MCF 10A (cell line): ENCODE results near the gene ESRRB. TPM values are rescaled to one million over a fixed set of nuclear protein-coding genes. Genes with fewer than 3 reads are reported as not detected.

Experiments used
- BruUV-seq: library from RNA; stranded (reverse); fragments of 400-500 nt; replicated peaks from 2 replicates; lab custom pipeline; 2021; lab: Mats Ljungman, UMichigan
- CTCF ChIA-PET: fragments of 300-600 bp; sonication (Branson Sonifier 250); formaldehyde crosslinking; extraction: SDS; loops from one replicate; lab custom pipeline; 2021; ENCODE audit warnings: antibody characterized with exemption, inconsistent platforms; lab: Yijun Ruan, JAX
- POLR2A ChIA-PET: fragments of 300-600, 350-650 bp; sonication (Branson Sonifier 250); formaldehyde crosslinking; extraction: SDS; loops from one replicate; lab custom pipeline; 2020; ENCODE audit warnings: antibody characterized with exemption, inconsistent platforms; lab: Yijun Ruan, JAX
- DNase-seq: peaks from one replicate; pipeline ENCODE4 v3.0.0-alpha.2; 2018; ENCODE audit not compliant: unreplicated experiment
- H3K27ac Mint-ChIP-seq: one replicate; pipeline ENCODE4 v1.8.0; 2022; ENCODE audit warnings: mild to moderate bottlenecking, low read depth, mixed read lengths; ENCODE audit not compliant: unreplicated experiment
- H3K27me3 Mint-ChIP-seq: one replicate; pipeline ENCODE4 v1.8.0; 2022; ENCODE audit warnings: mixed read lengths; ENCODE audit not compliant: insufficient read depth, unreplicated experiment
- H3K36me3 Mint-ChIP-seq: one replicate; pipeline ENCODE4 v1.8.0; 2022; ENCODE audit warnings: mild to moderate bottlenecking, moderate library complexity, mixed read lengths; ENCODE audit not compliant: insufficient read depth, unreplicated experiment
- H3K4me1 Mint-ChIP-seq: one replicate; pipeline ENCODE4 v1.8.0; 2022; ENCODE audit warnings: mixed read lengths; ENCODE audit not compliant: insufficient read depth, unreplicated experiment
- H3K4me3 Mint-ChIP-seq: one replicate; pipeline ENCODE4 v1.8.0; 2022; ENCODE audit warnings: mild to moderate bottlenecking, moderate library complexity, mixed read lengths; ENCODE audit not compliant: unreplicated experiment
- H3K9me3 Mint-ChIP-seq: one replicate; pipeline ENCODE4 v1.8.0; 2022; ENCODE audit warnings: mixed read lengths; ENCODE audit not compliant: unreplicated experiment
- intact Hi-C: fragments of 100-400 bp; cut with micrococcal nuclease; formaldehyde crosslinking; loops from 2 replicates; pipeline ENCODE4 v1.14.1; 2022
- total RNA-seq: library from RNA; stranded (reverse); gene quantifications from 2 replicates; pipeline ENCODE4 v1.2.3, GENCODE V29; 2022
- TF ChIP-seq, protein P1 (sequence below): fragments of 200-600 bp; IDR thresholded peaks from one replicate; pipeline ENCODE4 v1.8.0; 2022; ENCODE audit warnings: antibody characterized with exemption, mild to moderate bottlenecking; ENCODE audit not compliant: unreplicated experiment

ESRRB gene
- total RNA-seq, 1 experiment from 2014 or later: 0.23 TPM

DNA sequence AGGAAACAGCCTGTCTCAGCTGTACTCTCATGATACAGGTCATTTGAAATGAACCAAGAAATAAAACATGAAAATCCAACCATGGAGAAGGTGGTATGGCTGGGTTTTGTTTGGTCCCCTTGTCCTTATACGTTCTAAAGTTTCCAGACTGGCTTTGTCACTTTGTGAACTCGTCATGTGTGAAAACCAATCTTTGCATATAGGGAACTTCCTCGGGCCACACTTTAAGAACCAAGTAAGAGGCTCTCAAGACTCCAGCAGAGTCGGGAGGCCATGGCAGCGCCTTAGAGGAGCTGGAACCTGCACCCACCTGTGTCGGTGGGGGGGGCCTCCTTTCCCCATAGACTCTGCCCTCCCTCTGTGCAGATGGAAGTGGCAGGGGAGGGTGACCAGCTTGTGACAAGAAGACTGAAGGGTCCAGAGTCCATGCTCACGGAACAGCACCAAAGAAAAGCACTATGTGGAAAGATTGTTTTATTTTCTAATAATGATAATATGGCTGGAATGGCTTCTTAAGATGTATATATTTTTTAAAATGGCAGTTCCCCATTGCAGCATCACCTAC is 125.3 kb downstream of the ESRRB start:
- H3K36me3 Mint-ChIP-seq: no peaks in the 10 kb centered on the region
- H3K27ac Mint-ChIP-seq: no peak overlapping the region
- POLR2A ChIA-PET: no interaction called here
- TF ChIP-seq, protein P1, sequence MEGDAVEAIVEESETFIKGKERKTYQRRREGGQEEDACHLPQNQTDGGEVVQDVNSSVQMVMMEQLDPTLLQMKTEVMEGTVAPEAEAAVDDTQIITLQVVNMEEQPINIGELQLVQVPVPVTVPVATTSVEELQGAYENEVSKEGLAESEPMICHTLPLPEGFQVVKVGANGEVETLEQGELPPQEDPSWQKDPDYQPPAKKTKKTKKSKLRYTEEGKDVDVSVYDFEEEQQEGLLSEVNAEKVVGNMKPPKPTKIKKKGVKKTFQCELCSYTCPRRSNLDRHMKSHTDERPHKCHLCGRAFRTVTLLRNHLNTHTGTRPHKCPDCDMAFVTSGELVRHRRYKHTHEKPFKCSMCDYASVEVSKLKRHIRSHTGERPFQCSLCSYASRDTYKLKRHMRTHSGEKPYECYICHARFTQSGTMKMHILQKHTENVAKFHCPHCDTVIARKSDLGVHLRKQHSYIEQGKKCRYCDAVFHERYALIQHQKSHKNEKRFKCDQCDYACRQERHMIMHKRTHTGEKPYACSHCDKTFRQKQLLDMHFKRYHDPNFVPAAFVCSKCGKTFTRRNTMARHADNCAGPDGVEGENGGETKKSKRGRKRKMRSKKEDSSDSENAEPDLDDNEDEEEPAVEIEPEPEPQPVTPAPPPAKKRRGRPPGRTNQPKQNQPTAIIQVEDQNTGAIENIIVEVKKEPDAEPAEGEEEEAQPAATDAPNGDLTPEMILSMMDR: no peak
- intact Hi-C loops: no loop called here
- no peaks in the 10 kb centered on the region for H3K4me1 Mint-ChIP-seq
- H3K27me3 Mint-ChIP-seq: peaks cover 4% of the 10 kb centered on the region
- no peak overlapping the region for H3K4me3 Mint-ChIP-seq
- CTCF ChIA-PET: interaction anchor here (0.7 to 1.6 kb wide), 2 partner anchors 132 to 146 kb away, joined by 3 to 5 read pairs; no protein-coding TSS in a partner anchor
- no peaks in the 10 kb centered on the region for H3K9me3 Mint-ChIP-seq
- DNase-seq: no peak
- BruUV-seq: no TSS peak

DNA sequence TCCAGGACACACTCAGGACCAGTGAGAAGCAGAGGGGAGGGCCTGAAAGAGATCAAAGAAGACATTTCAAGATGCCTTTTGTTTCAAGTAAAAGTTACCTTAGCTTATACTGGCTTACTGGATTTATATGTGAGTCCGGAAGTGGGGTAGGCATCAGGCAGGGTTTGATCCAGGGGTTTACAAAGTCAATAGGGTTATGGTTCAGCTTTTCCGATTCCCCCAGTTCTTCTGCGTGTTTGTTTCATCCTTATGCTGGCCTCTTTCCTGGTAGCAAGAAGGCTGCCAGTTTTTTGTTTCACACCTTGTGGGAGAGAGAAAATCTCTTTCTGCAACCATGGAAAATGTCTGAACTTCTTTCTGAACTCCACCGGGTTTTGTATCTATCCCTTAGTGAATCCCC is 126.3 kb downstream of the ESRRB start:
- no peak overlapping the region for H3K4me3 Mint-ChIP-seq
- DNase-seq: no peak
- no peaks in the 10 kb centered on the region for H3K9me3 Mint-ChIP-seq
- no peak overlapping the region for H3K27ac Mint-ChIP-seq
- BruUV-seq: no TSS peak
- no peaks in the 10 kb centered on the region for H3K27me3 Mint-ChIP-seq
- intact Hi-C loops: no loop called here
- H3K4me1 Mint-ChIP-seq: no peaks in the 10 kb centered on the region
- no peaks in the 10 kb centered on the region for H3K36me3 Mint-ChIP-seq
- TF ChIP-seq, protein P1: no peak
- POLR2A ChIA-PET: interaction anchor here (0.6 kb wide), 1 partner anchor 41 kb away, joined by 3 read pairs; no protein-coding TSS in a partner anchor
- CTCF ChIA-PET: interaction anchor here (0.5 to 1.5 kb wide), 2 partner anchors 13 to 67 kb away, joined by 3 to 5 read pairs; no protein-coding TSS in a partner anchor

DNA sequence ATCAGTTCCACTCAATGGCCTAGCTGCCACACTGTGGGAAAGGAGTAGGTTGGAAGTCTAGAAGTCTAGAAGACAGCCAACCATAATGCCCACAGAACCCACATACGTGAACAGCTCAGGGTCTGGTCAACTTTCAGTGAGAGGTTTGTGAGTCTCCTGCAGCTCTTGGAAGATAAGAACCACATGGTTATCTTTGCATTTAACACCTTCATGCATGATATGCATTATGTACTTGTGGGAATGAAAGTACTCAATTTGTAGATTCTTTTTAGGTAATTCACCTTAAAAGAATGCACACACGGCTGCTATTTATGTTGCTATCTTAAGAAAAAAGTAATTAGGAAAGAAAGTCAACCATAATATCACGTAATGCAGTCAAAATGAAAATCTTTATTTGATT is 126.7 kb downstream of the ESRRB start:
- no peak for DNase-seq

DNA sequence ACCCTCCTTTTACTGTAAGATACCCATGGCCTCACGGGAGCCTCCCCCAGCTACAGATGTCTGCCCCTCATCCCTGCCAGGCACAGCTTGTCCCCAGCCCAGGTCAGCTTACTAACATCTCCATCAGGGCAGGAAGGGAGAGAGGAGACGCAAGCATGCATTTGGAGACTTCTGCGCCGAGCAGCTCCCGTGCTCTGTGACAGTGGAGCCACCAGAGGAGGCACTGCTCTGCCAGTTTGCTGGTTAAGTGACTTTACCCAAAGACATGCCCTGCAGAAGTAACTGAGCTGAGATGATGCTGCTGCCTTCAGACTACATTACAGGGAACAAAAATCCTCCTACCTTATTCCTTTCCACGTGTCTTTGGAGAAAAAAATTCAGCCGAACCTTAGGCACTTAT is 133.4 kb downstream of the ESRRB start:
- CTCF ChIA-PET: interaction anchor here (3.1 kb wide), 1 partner anchor 135 kb away, joined by 12 read pairs; no protein-coding TSS in a partner anchor
- TF ChIP-seq, protein P1: no peak
- Mint-ChIP-seq H3K27ac (no peak overlapping the region), H3K4me3 (no peak overlapping the region), H3K9me3 (no peaks in the 10 kb centered on the region), H3K27me3 (peaks cover 34% of the 10 kb centered on the region), H3K4me1 (no peaks in the 10 kb centered on the region), H3K36me3 (no peaks in the 10 kb centered on the region)
- BruUV-seq: no TSS peak
- POLR2A ChIA-PET: no interaction called here
- DNase-seq: no peak
- intact Hi-C loops: no loop called here

More for the DNA sequence above, 126.7 kb downstream of the ESRRB start:
- Mint-ChIP-seq H3K4me1 (no peaks in the 10 kb centered on the region), H3K27ac (no peak overlapping the region), H3K4me3 (no peak overlapping the region), H3K27me3 (no peaks in the 10 kb centered on the region), H3K36me3 (no peaks in the 10 kb centered on the region), H3K9me3 (no peaks in the 10 kb centered on the region)
- POLR2A ChIA-PET: interaction anchor here (0.6 kb wide), 1 partner anchor 42 kb away, joined by 3 read pairs; no protein-coding TSS in a partner anchor
- TF ChIP-seq, protein P1: no peak
- intact Hi-C loops: no loop called here
- CTCF ChIA-PET: interaction anchor here (0.5 to 1.5 kb wide), 3 partner anchors 13 to 114 kb away, joined by 3 to 5 read pairs (median 4); no protein-coding TSS in a partner anchor
- BruUV-seq: no TSS peak
